GM23338 (cell line): ENCODE results near the gene BCAS3. TPM values are rescaled to one million over a fixed set of nuclear protein-coding genes. Genes with fewer than 3 reads are reported as not detected.

Source experiments
- ATAC-seq: fragments of 200-7000 bp; cut with Tn5 transposase; 3 replicates; pipeline ENCODE4 v1.9.1; 2020
- DNase-seq: peaks from one replicate; pipeline ENCODE4 v3.0.0-alpha.2; 2015; ENCODE audit warnings: low spot score
- H2AFZ ChIP-seq: fragments of 200-600 bp; sonication (generic); 2 replicates; pipeline ENCODE4 v1.8.0; 2016; ENCODE audit warnings: antibody characterized with exemption, mild to moderate bottlenecking, moderate library complexity
- H3F3A ChIP-seq: fragments of 200-600 bp; sonication (generic); replicated peaks from 2 replicates; pipeline ENCODE4 v1.8.0; 2017; ENCODE audit warnings: antibody characterized with exemption, mixed run types, low read depth
- H3K27ac ChIP-seq: fragments of 200-600 bp; sonication (generic); 2 replicates; pipeline ENCODE4 v1.6.1; 2016; ENCODE audit warnings: low read depth
- H3K27me3 ChIP-seq: fragments of 200-600 bp; sonication (generic); 2 replicates; pipeline ENCODE4 v1.8.0; 2016; ENCODE audit warnings: mild to moderate bottlenecking, mixed run types, moderate library complexity; ENCODE audit not compliant: insufficient read depth
- H3K36me3 ChIP-seq: fragments of 200-600 bp; sonication (generic); 2 replicates; pipeline ENCODE4 v1.8.0; 2016; ENCODE audit warnings: mild to moderate bottlenecking; ENCODE audit not compliant: insufficient read depth
- H3K4me1 ChIP-seq: fragments of 200-600 bp; sonication (generic); 2 replicates; pipeline ENCODE4 v1.8.0; 2016; ENCODE audit warnings: mild to moderate bottlenecking, moderate library complexity; ENCODE audit not compliant: insufficient read depth
- H3K4me2 ChIP-seq: fragments of 200-600 bp; sonication (generic); 2 replicates; pipeline ENCODE4 v1.7.1; 2017; ENCODE audit warnings: mixed run types
- H3K4me3 ChIP-seq: fragments of 200-600 bp; sonication (generic); 2 replicates; pipeline ENCODE4 v1.6.1; 2016; ENCODE audit warnings: mixed run types
- H3K79me2 ChIP-seq: fragments of 200-600 bp; sonication (generic); replicated peaks from 2 replicates; pipeline ENCODE4 v1.8.0; 2017; ENCODE audit warnings: mild to moderate bottlenecking; ENCODE audit not compliant: insufficient read depth
- H3K9me2 ChIP-seq: fragments of 200-600 bp; sonication (generic); 2 replicates; pipeline ENCODE4 v1.8.0; 2017; ENCODE audit not compliant: insufficient read depth
- H4K20me1 ChIP-seq: fragments of 200-600 bp; sonication (generic); replicated peaks from 2 replicates; pipeline ENCODE4 v1.8.0; 2017; ENCODE audit warnings: mild to moderate bottlenecking; ENCODE audit not compliant: insufficient read depth
- H3K27ac Mint-ChIP-seq: 2 replicates; pipeline ENCODE4 v1.8.0; 2020; ENCODE audit warnings: inconsistent platforms, mild to moderate bottlenecking, moderate library complexity, mixed read lengths
- H3K27me3 Mint-ChIP-seq: 3 replicates; pipeline ENCODE4 v1.8.0; 2022; ENCODE audit warnings: low read depth, mild to moderate bottlenecking, moderate library complexity, mixed read lengths, inconsistent platforms; ENCODE audit not compliant: insufficient read depth, poor library complexity
- H3K36me3 Mint-ChIP-seq: 3 replicates; pipeline ENCODE4 v1.8.0; 2021; ENCODE audit warnings: low read depth, mild to moderate bottlenecking, inconsistent platforms, moderate library complexity, mixed read lengths
- H3K4me1 Mint-ChIP-seq: 3 replicates; pipeline ENCODE4 v1.8.0; 2020; ENCODE audit warnings: mild to moderate bottlenecking, inconsistent platforms, mixed read lengths
- H3K4me3 Mint-ChIP-seq: 3 replicates; pipeline ENCODE4 v1.8.0; 2021; ENCODE audit warnings: moderate library complexity, mild to moderate bottlenecking, inconsistent platforms, mixed read lengths
- H3K9me3 Mint-ChIP-seq: 3 replicates; pipeline ENCODE4 v1.8.0; 2020; ENCODE audit warnings: moderate library complexity, mild to moderate bottlenecking, inconsistent platforms, mixed read lengths
- CREB1 ChIP-seq: fragments of 250-450 bp; sonication (Bioruptor Pico); IDR thresholded peaks from 2 replicates; pipeline ENCODE4 v1.5.0; 2020; ENCODE audit warnings: low read depth, mild to moderate bottlenecking, moderate library complexity
- CTCF ChIP-seq, 2 experiments: fragments of 200-600 bp in 1 of 2; sonication (generic) in 1 of 2; conservative IDR thresholded peaks; 2 replicates each; pipeline versions ENCODE4 v1.5.1 to v1.6.1; 2016 to 2017; ENCODE audit warnings: antibody characterized with exemption in 2 of 2, low read depth in 2 of 2, mild to moderate bottlenecking in 2 of 2, moderate library complexity in 1 of 2
- ETS1 ChIP-seq: IDR thresholded peaks from 2 replicates; pipeline ENCODE4 v1.6.1; 2016; ENCODE audit warnings: antibody characterized with exemption
- EZH2 ChIP-seq: fragments of 200-600 bp; sonication (generic); IDR thresholded peaks from one replicate; pipeline ENCODE4 v1.8.0; 2017; ENCODE audit warnings: antibody characterized with exemption, mild to moderate bottlenecking, low read depth; ENCODE audit not compliant: unreplicated experiment
- EZH2phosphoT487 ChIP-seq: fragments of 200-600 bp; sonication (generic); IDR thresholded peaks from one replicate; pipeline ENCODE4 v1.8.1; 2018; ENCODE audit warnings: antibody characterized with exemption; ENCODE audit not compliant: unreplicated experiment
- JUNB ChIP-seq: IDR thresholded peaks from one replicate; pipeline ENCODE4 v1.6.1; 2016; ENCODE audit warnings: antibody characterized with exemption; ENCODE audit not compliant: unreplicated experiment
- NANOG ChIP-seq: IDR thresholded peaks from 2 replicates; pipeline ENCODE4 v1.6.1; 2016; ENCODE audit warnings: antibody characterized with exemption, borderline replicate concordance
- POLR2AphosphoS5 ChIP-seq: IDR thresholded peaks from 2 replicates; pipeline ENCODE4 v1.6.1; 2016; ENCODE audit warnings: antibody characterized with exemption, low read depth
- REST ChIP-seq: IDR thresholded peaks from one replicate; pipeline ENCODE4 v1.6.1; 2018; ENCODE audit warnings: antibody characterized with exemption; ENCODE audit not compliant: unreplicated experiment
- STAT1 ChIP-seq: IDR thresholded peaks from one replicate; pipeline ENCODE4 v1.6.1; 2016; ENCODE audit warnings: antibody characterized with exemption; ENCODE audit not compliant: unreplicated experiment
- ZNF114 ChIP-seq: fragments of 250-450 bp; sonication (Bioruptor Pico); IDR thresholded peaks from 2 replicates; pipeline ENCODE4 v1.5.0; 2020; ENCODE audit warnings: mild to moderate bottlenecking, moderate library complexity
- ZNF331 ChIP-seq: fragments of 250-450 bp; sonication (Bioruptor Pico); IDR thresholded peaks from 2 replicates; pipeline ENCODE4 v1.5.0; 2020; ENCODE audit warnings: low read depth, mild to moderate bottlenecking, moderate library complexity
- ZNF462 ChIP-seq: fragments of 250-450 bp; sonication (Bioruptor Pico); IDR thresholded peaks from 2 replicates; pipeline ENCODE4 v1.5.0; 2020; ENCODE audit warnings: mild to moderate bottlenecking, moderate library complexity
- polyA plus RNA-seq: library from polyadenylated mRNA; unstranded; fragments of >200 nt; fragmentation: Nextera tagmentation; extraction: Ambion mirVana; gene quantifications from 2 replicates; pipeline ENCODE4 v1.2.1, GENCODE V29; 2016
- total RNA-seq: library from RNA; depleted of rRNA; stranded (reverse); fragments of >200 nt; shearing (Covaris generic); gene quantifications from 2 replicates; pipeline ENCODE4 v1.2.3, GENCODE V29; 2014

BCAS3 gene
- total and polyA plus RNA-seq, 2 experiments from 2014 or later, result 8.2 to 28.0 TPM

GRCh38 chr17:61235827-61236197, 558.2 kb downstream of the BCAS3 start:
- no peak for ATAC-seq
- Mint-ChIP-seq H3K27me3 (no peaks in the 10 kb centered on the region), H3K27ac (no peak overlapping the region; the same call in 1 of the 2 replicates), H3K4me3 (no peak overlapping the region), H3K9me3 (no peaks in the 10 kb centered on the region), H3K4me1 (peaks cover 20% of the 10 kb centered on the region), H3K36me3 (0 out of 3 replicates have a peak, but pooled peaks cover 2% of the 10 kb centered on the region)
- no peaks in the 10 kb centered on the region for H4K20me1 ChIP-seq
- DNase-seq, result no peak
- H3K9me2 ChIP-seq, result no peaks in the 10 kb centered on the region
- TF ChIP-seq CREB1 (CRISPR knock-in tag) (no peak), ZNF331 (no peak), REST (no peak), POLR2AphosphoS5 (no peak), NANOG (no peak), ETS1 (no peak), CTCF (conservative IDR thresholded peaks at IDR 0.05; ENCODE audit: low read depth in 2 of 2) (no peak), EZH2 (no peak), STAT1 (no peak), EZH2phosphoT487 (no peak), ZNF462 (no peak), ZNF114 (CRISPR knock-in tag) (no peak), JUNB (no peak)
- no peak overlapping the region for H2AFZ ChIP-seq
- no peaks in the 10 kb centered on the region for H3K79me2 ChIP-seq
- H3K4me2 ChIP-seq, result no peak overlapping the region
- no peaks in the 10 kb centered on the region for H3F3A ChIP-seq
- H3K27me3 ChIP-seq, result no peaks in the 10 kb centered on the region
- peaks cover 28% of the 10 kb centered on the region for H3K4me1 ChIP-seq
- no peak overlapping the region for H3K4me3 ChIP-seq
- H3K36me3 ChIP-seq, result no peaks in the 10 kb centered on the region
- no peak overlapping the region for H3K27ac ChIP-seq
